Heart left ventricle (tissue), 13 donors: ENCODE measurements around the gene YIPF4.

Experiments used
- CTCF ChIP-seq, 12 donors: fragments of 200-600 bp; sonication (generic) in 4 of 12; IDR thresholded peaks; one replicate each; pipeline versions ENCODE4 v1.5.0 to v1.8.0; 2018 to 2022; ENCODE audit warnings: antibody characterized with exemption in 12 of 12, mild to moderate bottlenecking in 5 of 12
- POLR2A ChIP-seq, 2 donors: fragments of 450-650 bp; IDR thresholded peaks; one replicate each; pipeline ENCODE4 v1.6.1; 2017; ENCODE audit warnings: antibody characterized with exemption in 2 of 2, mild to moderate bottlenecking in 2 of 2, moderate library complexity in 2 of 2
- donor health status: ischemic (EF 13 %, LVEDD 7.1; RV severe dilation, severe dysfunction).
- donor health status: DM: no; HTN: yes; CAD: no.
- donor health status: DM: no; HTN: no; CAD: no.
- donor health status: ischemic (EF 25% LVEDD 6.9; RV normal size, moderate dysfunction).
- donor health status: ischemic (EF 25% LVEDD 5.7; RV mildly dilated, moderate dysfunction).
- donor health status: ischemic (EF 35%, LVEDD 5.7; RV mildly dilated, moderate dysfunction).
- donor health status: nonischemic (EF 11% LVEDD 7.7; RV severe dilation, severe dysfunction).
- donor health status: DM: yes; HTN: yes; CAD: no.
- donor health status: PGD.
- donor health status: ischemic (EF 29% LVEDD 5.4; RV normal size, mild dysfunction).
- donor health status: nonischemic (EF 23%, LVEDD 6.1; RV moderate dilation, normal function).

DNA sequence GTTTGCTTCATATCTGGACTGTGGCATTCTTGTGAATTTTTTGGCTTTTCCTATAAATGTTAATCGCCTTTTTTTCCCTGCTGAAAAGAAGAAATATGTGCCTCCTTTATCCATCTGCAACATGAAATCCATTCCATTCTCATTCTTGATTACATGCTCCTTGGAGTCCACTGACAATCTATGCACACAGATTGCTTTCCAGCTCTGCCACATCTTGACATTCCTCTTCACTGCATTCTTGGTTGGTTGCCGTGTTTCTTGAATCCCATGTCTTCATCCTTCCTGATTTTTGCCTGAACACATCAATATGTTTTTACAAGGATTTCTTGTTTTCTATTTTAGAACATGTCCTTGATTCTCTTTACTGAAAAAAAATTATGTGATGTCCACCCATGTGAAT lies 52.4 kb downstream of the YIPF4 start:
- no peak for TF ChIP-seq CTCF (IDR thresholded peaks at IDR 0.05)
- TF ChIP-seq POLR2A (IDR thresholded peaks at IDR 0.05) = no peak
